Lower lobe of right lung (tissue), 2 donors: ENCODE results near the gene CEP170B. TPM values are rescaled to one million over a fixed set of nuclear protein-coding genes. Genes with fewer than 3 reads are reported as not detected.
"Not testable (repeated sequence)": the region's sequence is repeated elsewhere in the genome, so short reads cannot be mapped to it uniquely, and the experiment has no call there.

Source experiments
- ATAC-seq, 2 donors: fragments of 200-7000 bp; cut with Tn5 transposase; one replicate each; pipeline ENCODE4 v1.9.1; 2020 to 2022; ENCODE audit warnings: mild to moderate bottlenecking in 2 of 2, moderate library complexity in 2 of 2
- DNase-seq: peaks from one replicate; pipeline ENCODE4 v3.0.0-alpha.2; 2020
- H3K27ac ChIP-seq: fragments of 200-600 bp; one replicate; pipeline ENCODE4 v1.8.0; 2022
- H3K27me3 ChIP-seq: fragments of 200-600 bp; one replicate; pipeline ENCODE4 v1.8.0; 2022; ENCODE audit warnings: low read depth
- H3K36me3 ChIP-seq: fragments of 200-600 bp; one replicate; pipeline ENCODE4 v1.8.0; 2022; ENCODE audit warnings: mild to moderate bottlenecking
- H3K4me1 ChIP-seq: fragments of 200-600 bp; one replicate; pipeline ENCODE4 v1.8.0; 2022
- H3K4me3 ChIP-seq: fragments of 200-600 bp; one replicate; pipeline ENCODE4 v1.8.0; 2022; ENCODE audit warnings: mild to moderate bottlenecking
- H3K9me3 ChIP-seq: fragments of 200-600 bp; one replicate; pipeline ENCODE4 v1.8.0; 2022
- CTCF ChIP-seq: fragments of 200-600 bp; IDR thresholded peaks from one replicate; pipeline ENCODE4 v1.8.0; 2022; ENCODE audit warnings: antibody characterized with exemption, mild to moderate bottlenecking
- intact Hi-C: fragments of 100-400 bp; cut with DNase I; formaldehyde crosslinking; loops from one replicate; pipeline ENCODE4 v1.11.0; 2022
- total RNA-seq: library from RNA; stranded (reverse); fragmentation: NEBNext Ultra II Directional; extraction: Animal tissue kit (Norgen Biotek cat#: 25700); gene quantifications from one replicate; pipeline ENCODE4 v1.2.1, GENCODE V29; 2021
- donor health status: DM: no; HTN: yes; CAD: no; lungs with severe emphysema.

The CEP170B gene
- total RNA-seq, 1 donor from 2014 or later, result 24.7 TPM

GRCh38 chr14:104913435-104913834, 48.4 kb downstream of the CEP170B start:
- Histone ChIP-seq H3K27ac (no peak overlapping the region), H3K36me3 (no peaks in the 10 kb centered on the region), H3K4me3 (no peak overlapping the region), H3K4me1 (no peaks in the 10 kb centered on the region), H3K9me3 (peaks cover 9% of the 10 kb centered on the region), H3K27me3 (peaks cover 3% of the 10 kb centered on the region)
- intact Hi-C loops, result no loop called here
- DNase-seq (no peak), ATAC-seq (peak; percentile 83 to 89)
- no peak for TF ChIP-seq CTCF

GRCh38 chr14:104917116-104917515, 52.0 kb downstream of the CEP170B start:
- H3K4me1 ChIP-seq, result no peaks in the 10 kb centered on the region
- DNase-seq (no peak), ATAC-seq (no peak)
- peaks cover 4% of the 10 kb centered on the region for H3K9me3 ChIP-seq
- H3K27ac ChIP-seq, result no peak overlapping the region
- TF ChIP-seq CTCF, result no peak
- no peaks in the 10 kb centered on the region for H3K27me3 ChIP-seq
- intact Hi-C loops, result no loop called here
- no peak overlapping the region for H3K4me3 ChIP-seq
- H3K36me3 ChIP-seq, result no peaks in the 10 kb centered on the region

DNA sequence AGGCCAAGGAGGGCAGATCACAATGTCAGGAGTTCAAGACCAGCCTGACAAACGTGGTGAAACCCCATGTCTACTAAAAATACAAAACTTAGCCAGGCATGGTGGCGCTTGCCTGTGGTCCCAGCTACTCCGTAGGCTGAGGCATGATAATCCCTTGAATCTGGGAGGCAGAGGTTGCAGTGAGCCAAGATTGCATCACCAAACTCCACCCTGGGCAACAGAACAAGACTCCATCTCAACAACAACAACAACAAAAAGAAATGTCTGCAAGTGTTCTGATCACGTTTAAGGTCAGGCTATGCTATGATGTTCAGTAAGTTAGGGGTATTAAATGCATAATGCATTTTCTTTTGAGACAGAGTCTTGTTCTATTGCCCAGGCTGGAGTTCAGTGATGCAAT, 52.9 kb downstream of the CEP170B start:
- ATAC-seq, result no peak
- no peaks in the 10 kb centered on the region for H3K9me3 ChIP-seq
- no peaks in the 10 kb centered on the region for H3K4me1 ChIP-seq
- no peak overlapping the region for H3K27ac ChIP-seq
- intact Hi-C loops, result no loop called here
- H3K36me3 ChIP-seq, result no peaks in the 10 kb centered on the region
- H3K4me3 ChIP-seq, result no peak overlapping the region
- DNase-seq, result no peak
- H3K27me3 ChIP-seq, result no peaks in the 10 kb centered on the region
- TF ChIP-seq CTCF, result no peak

DNA sequence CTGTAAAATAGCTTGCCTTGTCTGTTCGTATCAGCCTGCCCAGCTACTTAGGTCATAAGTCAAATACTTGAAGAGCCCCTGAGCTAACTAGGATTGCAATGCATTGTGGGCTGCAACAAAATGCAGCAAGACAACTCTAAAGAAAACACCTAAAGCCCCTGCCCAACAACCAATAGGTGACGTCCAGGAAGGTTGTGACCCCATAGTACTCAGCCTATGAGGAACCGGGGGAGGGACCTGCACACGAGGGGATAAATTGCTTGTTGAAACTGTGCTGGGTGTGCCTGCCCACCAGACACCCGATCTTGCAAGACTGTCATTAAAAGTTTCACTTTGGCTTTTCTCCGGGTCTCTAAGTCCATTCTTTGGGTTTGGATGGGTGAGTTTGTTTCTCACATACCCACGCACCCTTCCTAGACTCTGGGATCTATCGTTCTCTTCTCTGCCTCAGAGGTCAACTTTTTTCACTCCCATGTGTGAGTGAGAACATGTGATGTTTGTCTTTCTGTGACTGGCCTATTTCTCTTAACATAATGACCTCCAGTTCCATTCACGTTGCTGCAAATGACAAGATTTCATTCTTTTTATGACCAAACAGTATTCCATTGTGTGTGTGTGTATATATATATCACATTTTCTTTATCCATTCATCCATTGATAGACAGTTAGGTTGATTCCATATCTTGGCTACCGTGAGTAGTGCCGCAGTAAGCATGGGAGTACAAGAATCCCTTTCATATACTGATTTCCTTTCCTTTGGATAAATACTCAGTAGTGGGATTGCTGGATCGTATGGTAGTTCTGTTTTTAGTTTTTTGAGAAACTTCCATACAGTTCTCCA, 54.3 kb downstream of the CEP170B start:
- H3K27ac ChIP-seq, DNase-seq, ATAC-seq, H3K9me3 ChIP-seq, H3K27me3 ChIP-seq, H3K4me3 ChIP-seq, intact Hi-C loops, H3K36me3 ChIP-seq, H3K4me1 ChIP-seq: not testable (repeated sequence)

GRCh38 chr14:104919993-104920315, 54.9 kb downstream of the CEP170B start:
- no peak for TF ChIP-seq CTCF
- no peak for DNase-seq
- Histone ChIP-seq H3K9me3 (no peaks in the 10 kb centered on the region), H3K27ac (no peak overlapping the region), H3K36me3 (no peaks in the 10 kb centered on the region), H3K4me3 (no peak overlapping the region), H3K4me1 (no peaks in the 10 kb centered on the region), H3K27me3 (no peaks in the 10 kb centered on the region)
- intact Hi-C loops, result no loop called here
- no peak for ATAC-seq

DNA sequence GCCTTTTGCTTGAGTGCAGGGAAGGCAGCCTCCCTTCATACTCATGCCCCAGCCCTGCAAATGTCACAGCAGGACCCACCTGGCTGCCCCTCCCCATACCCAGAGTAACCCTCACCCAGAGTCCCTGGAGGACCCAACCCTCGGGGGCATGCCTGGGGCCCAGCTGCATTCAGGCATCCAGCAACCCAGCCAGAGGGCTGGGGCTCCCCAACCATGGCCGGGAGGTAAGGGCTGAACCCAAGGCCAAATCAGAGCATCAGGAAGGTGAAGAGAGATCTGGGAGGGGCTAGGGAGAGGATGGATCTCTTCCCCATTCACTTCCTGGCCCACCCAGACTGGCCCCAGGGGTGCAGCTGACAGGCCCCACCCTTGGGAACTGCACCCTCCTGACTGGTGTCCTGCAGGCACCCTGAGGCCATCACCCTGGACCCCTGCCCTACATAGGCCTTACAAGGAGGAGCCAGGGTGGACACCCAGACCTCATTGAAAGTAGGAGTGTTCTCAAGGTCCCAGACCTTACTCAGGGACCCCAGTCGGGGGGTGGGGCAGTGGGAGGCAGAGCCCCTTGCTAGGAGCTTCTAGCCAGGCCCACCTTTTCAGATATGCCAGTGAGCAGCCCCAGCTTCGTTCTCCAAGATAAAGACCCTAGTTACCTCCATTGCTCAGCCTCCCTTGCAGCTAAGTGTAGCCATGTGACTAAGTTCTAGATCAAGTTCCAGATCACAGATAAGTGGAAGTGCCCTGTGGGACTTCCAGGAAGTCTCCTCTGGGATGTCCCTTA, 58.8 kb downstream of the CEP170B start:
- no peaks in the 10 kb centered on the region for H3K4me1 ChIP-seq
- ATAC-seq (no peak), DNase-seq (no peak)
- H3K4me3 ChIP-seq, result no peak overlapping the region
- H3K9me3 ChIP-seq, result no peaks in the 10 kb centered on the region
- no peak for TF ChIP-seq CTCF
- peaks cover 5% of the 10 kb centered on the region for H3K27me3 ChIP-seq
- no peaks in the 10 kb centered on the region for H3K36me3 ChIP-seq
- no peak overlapping the region for H3K27ac ChIP-seq
- intact Hi-C loops, result no loop called here
